Lower leg skin (tissue), 3 donors: Measurements from ENCODE around the gene PIAS4.

ENCODE experiments used
- POLR2A ChIP-seq, 2 donors: fragments of 450-650 bp; IDR thresholded peaks; one replicate each; pipeline ENCODE4 v1.6.1; 2016 to 2017; ENCODE audit warnings: antibody characterized with exemption in 2 of 2, mild to moderate bottlenecking in 1 of 2, moderate library complexity in 1 of 2
- TF ChIP-seq, protein P1 (sequence below), 3 donors: fragments of 450-650 bp; IDR thresholded peaks; one replicate each; pipeline ENCODE4 v1.5.1; 2016; ENCODE audit warnings: antibody characterized with exemption in 3 of 3, mild to moderate bottlenecking in 3 of 3, moderate library complexity in 2 of 3

GRCh38 chr19:3969435-3970312, 37.9 kb upstream of the PIAS4 start:
- TF ChIP-seq, protein P1, sequence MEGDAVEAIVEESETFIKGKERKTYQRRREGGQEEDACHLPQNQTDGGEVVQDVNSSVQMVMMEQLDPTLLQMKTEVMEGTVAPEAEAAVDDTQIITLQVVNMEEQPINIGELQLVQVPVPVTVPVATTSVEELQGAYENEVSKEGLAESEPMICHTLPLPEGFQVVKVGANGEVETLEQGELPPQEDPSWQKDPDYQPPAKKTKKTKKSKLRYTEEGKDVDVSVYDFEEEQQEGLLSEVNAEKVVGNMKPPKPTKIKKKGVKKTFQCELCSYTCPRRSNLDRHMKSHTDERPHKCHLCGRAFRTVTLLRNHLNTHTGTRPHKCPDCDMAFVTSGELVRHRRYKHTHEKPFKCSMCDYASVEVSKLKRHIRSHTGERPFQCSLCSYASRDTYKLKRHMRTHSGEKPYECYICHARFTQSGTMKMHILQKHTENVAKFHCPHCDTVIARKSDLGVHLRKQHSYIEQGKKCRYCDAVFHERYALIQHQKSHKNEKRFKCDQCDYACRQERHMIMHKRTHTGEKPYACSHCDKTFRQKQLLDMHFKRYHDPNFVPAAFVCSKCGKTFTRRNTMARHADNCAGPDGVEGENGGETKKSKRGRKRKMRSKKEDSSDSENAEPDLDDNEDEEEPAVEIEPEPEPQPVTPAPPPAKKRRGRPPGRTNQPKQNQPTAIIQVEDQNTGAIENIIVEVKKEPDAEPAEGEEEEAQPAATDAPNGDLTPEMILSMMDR (IDR thresholded peaks at IDR 0.05): no peak
- no peak for TF ChIP-seq POLR2A (IDR thresholded peaks at IDR 0.05)
